Activated T-cell treated with anti-CD3 and anti-CD28 coated beads for 48 hours (primary cell): ENCODE data around the gene B4GALNT2.

Experiments used
- DNase-seq: peaks from one replicate; pipeline ENCODE4 v3.0.0-alpha.2; 2020; ENCODE audit warnings: low read depth

B4GALNT2 gene

GRCh38 chr17:49213847-49214246 lies 81.3 kb downstream of the B4GALNT2 start:
- no peak for DNase-seq

- no peak for DNase-seq
These were observed 82.2 kb downstream of the B4GALNT2 start for GRCh38 chr17:49214676-49215360.

GRCh38 chr17:49216482-49216881 lies 83.9 kb downstream of the B4GALNT2 start:
- DNase-seq = no peak

- no peak for DNase-seq
These were observed 84.5 kb downstream of the B4GALNT2 start for GRCh38 chr17:49216953-49217650.

GRCh38 chr17:49217651-49218413 lies 85.3 kb downstream of the B4GALNT2 start:
- DNase-seq = no peak

GRCh38 chr17:49218941-49219913 lies 86.7 kb downstream of the B4GALNT2 start:
- no peak for DNase-seq

- no peak for DNase-seq
These were observed 87.4 kb downstream of the B4GALNT2 start for GRCh38 chr17:49219987-49220386.

- DNase-seq = no peak
These were observed 90.6 kb downstream of the B4GALNT2 start for GRCh38 chr17:49223168-49223516.

GRCh38 chr17:49223517-49224197 lies 91.1 kb downstream of the B4GALNT2 start:
- DNase-seq = peak; percentile 68

- DNase-seq = no peak
These were observed 91.8 kb downstream of the B4GALNT2 start for GRCh38 chr17:49224198-49224996.

- DNase-seq = no peak
These were observed 92.4 kb downstream of the B4GALNT2 start for GRCh38 chr17:49224997-49225337.

GRCh38 chr17:49225554-49226236 lies 93.1 kb downstream of the B4GALNT2 start:
- no peak for DNase-seq
